GM21528 (cell line): ENCODE measurements around the gene MYOZ1.
"Not testable (repeated sequence)": the region's sequence is repeated elsewhere in the genome, so short reads cannot be mapped to it uniquely, and the experiment has no call there.

Source experiments
- ATAC-seq: cut with Tn5 transposase; IDR thresholded peaks from one replicate; pipeline ENCODE4 v1.9.1; 2021; ENCODE audit warnings: mild to moderate bottlenecking, moderate library complexity; ENCODE audit not compliant: unreplicated experiment, low FRiP score

The MYOZ1 gene

DNA sequence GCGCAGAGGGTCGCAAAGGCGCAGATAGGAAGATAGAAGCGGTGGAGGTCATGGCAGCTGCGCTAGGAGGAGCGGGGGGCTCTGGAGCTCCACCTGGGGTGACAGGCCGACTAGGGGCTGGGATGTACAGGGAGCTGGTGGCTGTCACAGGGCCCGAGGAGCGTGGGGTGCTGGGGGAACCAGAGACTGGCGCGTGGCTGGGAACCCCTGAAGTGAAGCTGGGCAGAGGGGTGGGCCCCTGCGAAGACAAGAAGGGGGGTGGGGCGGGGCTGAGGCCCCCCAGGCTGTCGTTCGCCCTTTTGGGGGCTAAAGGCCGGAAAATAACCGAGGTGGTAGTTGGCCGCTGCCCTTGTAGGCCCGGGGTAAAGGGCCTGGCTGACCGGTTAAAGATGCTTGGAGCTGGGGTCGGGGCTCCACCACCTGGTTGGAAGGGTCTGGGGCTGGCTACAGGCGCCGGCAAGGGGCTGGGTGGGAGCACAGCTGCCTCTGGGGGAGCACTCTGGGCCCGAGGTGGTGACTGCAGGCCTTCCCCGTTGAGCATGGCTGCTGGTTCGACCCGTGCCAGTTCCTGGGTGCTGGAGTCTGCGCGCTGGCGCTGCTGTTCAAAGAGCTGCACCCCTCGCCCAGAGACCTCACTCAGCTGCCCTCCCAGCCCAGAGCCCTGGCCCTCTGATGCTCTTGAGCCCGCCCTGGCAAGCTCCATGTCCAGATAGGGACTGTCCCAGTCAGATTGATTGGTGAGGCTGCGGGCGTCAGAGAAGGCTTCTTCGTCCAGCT is 6.8 kb upstream of the MYOZ1 start:
- no peak for ATAC-seq

DNA sequence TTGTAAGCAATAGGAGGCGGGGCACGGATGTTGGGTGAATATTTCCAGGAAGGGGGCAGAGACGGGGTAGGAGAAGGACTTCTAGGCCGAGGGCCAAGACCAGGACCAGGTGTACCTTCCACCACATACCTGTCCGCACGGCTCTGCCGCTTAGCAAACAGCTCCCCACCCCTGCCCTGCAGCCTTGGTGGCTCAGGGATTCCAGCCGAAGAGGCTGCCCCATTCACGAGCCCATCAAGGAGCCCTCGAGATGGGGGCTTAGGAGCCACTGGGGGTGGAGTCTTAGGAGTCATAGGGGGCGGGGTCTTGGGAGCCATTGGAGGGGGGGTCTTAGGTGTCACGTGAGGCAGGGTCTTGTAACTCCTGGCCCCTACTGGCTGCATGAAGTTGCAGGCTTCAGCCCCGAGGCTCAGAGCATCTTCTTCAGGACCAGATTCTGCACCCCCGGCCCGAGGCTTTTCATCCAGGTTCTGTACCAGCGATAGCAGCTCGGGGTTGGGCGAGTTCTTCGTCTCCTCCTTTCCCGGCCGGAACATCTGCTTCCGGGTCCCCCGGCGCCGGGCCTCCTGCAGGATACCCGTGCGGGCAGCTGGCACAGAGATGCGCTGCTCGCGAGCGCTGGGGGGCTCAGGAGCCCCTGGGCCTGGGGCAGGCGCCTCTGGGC is 6.1 kb upstream of the MYOZ1 start:
- no peak for ATAC-seq

DNA sequence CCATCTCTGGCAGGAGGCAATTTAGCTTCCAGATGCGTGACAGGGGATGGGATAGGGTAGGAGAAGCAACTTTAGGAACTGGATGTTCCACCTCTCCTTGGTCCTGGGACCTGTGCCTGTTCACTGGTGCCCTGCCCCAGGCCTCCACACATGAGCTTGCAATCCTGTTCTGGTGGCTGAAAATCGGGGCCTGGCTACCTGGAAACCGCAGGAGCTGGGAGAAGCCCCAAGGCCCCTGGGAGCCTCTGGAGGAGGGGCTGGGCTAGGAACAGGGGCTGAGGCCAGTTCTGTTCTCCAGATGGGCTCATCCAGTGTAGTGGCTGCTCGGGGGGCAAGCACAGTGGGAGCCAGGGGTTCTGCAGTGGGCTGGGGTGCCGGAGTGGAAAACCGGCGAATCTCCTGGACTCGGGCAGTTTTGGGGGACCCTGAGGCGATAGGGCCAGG is 5.3 kb upstream of the MYOZ1 start:
- no peak for ATAC-seq

DNA sequence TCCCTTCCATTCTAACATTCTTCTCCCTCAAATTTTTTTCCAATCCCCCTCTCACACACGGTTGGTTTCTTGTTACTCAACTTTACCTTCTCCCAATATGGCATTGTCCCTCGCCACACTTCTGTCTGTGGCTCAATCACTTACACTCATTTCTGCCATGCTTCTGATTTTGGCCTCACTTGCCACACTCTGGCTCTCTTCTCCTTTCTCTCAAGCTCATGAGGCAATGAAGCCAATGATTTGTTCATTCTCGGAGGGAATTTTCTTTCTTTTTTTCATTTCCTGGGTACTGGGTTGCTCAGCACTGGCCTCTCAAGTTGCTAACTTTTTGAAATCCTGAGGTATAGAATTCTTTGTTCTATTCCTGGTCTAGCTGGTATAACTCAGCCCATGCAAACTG is 4.0 kb upstream of the MYOZ1 start:
- ATAC-seq, result no peak

DNA sequence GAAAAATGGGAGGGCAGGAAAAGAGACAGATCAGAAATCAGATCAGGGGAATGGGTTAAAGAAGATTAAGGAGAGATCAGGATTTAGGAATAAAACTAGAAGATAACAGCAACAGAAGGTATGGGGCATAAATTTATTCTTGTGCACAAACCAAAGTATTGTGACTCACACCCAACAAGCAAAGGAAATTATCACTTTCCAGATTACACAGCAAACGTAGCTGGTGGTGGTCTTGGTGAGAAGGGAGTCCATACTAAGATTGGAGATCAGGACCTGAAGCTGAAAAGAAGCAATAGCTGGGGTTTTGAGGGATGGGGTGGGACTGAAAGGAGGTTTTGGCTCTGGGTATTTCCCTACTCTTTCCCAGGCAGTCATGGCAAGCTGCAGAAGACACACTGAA is 3.5 kb upstream of the MYOZ1 start:
- no peak for ATAC-seq

DNA sequence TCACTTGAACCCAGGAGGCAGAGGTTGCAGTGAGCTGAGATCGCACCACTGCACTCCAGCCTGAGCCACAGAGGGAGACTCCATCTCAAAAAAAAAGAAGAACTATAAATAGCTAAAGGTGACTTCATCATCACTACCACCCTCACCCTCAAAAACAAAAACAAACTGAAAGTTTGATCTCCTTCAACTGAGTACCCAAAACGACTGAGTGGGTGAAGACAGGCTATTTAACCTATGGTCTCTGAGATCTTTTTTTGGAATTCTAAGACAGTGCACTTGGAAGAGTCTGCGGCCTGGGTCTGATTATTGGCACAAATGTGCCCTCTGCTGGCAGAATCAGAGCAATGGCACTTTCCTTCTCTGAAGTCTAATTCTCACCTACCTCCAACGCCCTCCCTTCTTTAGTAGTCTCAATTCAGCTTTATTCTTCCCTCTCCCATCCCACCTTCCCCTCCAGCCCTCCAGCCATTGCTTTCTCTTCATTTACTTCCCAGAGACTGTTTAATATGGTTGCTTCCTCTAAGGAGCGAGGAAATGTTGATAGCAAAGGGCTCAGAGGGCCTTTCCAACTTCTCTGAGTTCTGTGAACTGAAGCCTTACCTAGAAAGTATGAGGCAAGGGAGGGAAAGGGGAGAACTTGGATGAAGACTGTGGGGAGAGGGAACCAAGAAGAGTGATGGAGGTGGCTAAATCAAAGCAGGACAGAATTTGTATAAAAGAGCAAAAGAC is 2.9 kb upstream of the MYOZ1 start:
- ATAC-seq, result no peak

DNA sequence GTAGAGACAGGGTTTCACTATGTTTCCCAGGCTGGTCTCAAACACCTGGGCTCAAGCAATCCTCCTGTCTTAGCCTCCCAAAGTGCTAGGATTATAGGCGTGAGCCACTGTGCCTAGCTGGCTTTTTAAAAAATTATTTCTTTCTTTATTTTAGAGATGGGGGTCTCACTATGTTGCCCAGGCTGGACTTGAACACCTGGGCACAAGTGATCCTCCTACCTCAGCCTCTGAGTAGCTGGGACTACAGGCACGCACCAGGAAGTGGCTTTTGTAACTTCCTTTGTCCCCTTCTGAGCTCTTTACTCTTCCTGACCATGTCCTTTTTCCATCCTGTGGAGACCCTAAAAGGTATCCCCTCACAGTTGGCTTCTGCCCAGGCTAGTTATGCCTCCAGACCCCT is 2.1 kb upstream of the MYOZ1 start:
- ATAC-seq, result no peak

DNA sequence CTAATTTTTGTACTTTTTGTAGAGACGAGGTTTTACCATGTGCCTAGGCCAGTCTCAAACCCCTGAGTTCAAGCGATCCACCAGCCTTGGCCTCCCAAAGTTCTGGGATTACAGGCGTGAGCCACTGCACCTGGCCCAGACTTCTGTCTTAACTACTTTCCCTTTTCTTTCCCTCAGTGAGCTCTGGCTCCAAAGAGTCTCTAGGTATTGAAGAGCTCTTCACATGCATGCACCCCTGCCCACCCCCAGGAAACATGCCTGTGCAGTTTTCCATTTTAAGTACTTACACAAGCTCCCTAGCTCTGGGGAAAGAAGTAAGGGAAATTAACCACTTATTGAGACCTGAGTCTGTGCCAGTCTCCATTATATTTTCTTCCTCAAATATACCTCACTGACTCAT is 2.0 kb downstream of the MYOZ1 start:
- ATAC-seq, result no peak

DNA sequence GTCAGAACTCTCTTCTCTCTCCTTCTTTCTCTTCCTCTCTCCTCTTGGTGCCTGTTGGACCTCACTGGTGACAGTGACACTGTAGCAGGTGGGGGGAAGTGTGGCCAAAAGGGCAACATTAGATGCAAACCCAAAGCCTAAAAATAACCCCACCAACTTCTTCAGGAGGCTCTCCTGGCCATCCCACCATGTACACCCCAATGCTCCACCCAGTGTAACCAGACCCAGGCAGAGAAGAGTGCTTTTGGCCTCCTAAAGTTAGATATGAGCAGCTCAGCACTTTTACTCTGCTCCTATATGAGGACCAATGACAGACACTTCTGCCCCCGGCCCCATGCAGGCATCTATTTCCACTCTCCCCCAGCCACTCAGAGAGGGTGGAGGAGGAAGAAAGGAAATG is 5.5 kb downstream of the MYOZ1 start:
- no peak for ATAC-seq

DNA sequence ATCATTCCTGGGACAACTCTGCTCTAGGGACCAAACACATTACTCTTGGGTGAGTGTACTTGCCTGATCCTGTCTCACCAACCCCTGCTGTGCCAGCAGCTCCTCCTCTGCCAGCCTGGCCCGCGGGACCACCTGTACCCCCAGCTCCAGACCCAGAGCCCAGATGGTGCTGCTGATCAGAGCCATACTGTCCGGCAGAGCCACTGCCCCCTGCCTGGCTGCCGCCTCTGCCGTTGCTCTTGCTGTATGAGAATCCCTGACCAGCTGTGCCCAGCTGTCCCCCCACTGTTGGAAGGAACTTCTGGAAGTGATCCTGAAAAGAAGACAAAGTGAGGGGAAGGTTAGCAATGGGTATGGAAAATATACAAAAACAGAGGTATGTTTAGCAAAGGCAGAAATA is 6.9 kb downstream of the MYOZ1 start:
- no peak for ATAC-seq

DNA sequence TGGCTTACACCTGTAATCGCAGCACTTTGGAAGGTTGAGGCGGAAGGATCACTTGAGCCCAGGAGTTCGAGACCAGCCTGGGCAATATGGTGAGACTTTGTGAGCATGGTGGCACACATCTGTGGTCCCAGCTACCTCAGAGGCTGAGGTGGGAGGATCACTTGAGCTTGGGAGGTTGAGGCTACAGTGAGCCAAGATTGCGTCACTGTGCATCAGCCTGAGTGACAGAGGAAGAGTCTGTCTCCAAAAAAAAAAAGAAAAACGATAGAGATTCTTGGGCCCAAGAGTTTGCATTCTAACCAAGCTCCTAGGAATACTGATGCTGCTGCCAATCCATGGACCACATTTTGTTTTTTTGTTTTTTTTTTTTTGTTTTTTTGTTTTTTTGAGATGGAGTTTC is 12.1 kb downstream of the MYOZ1 start:
- ATAC-seq, result no peak

DNA sequence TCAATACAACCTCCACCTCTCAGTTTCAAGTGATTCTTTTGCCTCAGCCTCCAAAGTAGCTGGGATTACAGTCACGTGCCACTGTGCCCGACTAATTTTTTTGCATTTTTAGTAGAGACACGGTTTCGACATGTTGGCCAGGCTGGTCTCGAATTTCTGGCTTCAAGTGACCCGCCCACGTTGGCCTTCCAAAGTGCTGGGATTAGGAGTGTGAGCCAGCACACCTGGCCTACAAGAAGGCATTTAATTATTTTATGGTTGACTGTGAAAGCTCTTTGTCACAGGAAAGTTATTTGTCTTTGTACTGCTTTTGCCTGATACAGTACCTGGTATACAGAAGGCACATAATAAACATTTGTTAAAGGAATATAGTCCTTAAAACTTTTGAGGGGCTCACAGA is 12.9 kb downstream of the MYOZ1 start:
- ATAC-seq, result no peak

DNA sequence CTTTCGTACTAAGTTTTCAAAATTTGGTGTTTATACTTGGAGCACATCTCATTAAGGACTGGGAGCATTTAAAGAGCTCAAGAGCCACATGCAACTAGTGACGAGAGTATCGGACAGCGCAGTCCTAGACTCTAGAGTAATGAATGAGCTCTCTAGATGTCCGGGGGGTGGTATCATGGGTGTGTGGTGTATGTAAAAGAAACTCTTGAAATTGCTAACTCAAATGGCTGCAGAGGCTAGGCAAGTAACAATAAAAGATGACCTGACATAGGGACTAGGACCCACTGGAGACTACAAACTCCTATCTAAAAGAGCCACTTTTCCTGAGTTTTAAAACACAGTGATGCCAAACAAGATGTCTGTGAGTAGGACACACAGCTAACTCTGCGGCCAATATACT is 14.0 kb downstream of the MYOZ1 start:
- no peak for ATAC-seq

DNA sequence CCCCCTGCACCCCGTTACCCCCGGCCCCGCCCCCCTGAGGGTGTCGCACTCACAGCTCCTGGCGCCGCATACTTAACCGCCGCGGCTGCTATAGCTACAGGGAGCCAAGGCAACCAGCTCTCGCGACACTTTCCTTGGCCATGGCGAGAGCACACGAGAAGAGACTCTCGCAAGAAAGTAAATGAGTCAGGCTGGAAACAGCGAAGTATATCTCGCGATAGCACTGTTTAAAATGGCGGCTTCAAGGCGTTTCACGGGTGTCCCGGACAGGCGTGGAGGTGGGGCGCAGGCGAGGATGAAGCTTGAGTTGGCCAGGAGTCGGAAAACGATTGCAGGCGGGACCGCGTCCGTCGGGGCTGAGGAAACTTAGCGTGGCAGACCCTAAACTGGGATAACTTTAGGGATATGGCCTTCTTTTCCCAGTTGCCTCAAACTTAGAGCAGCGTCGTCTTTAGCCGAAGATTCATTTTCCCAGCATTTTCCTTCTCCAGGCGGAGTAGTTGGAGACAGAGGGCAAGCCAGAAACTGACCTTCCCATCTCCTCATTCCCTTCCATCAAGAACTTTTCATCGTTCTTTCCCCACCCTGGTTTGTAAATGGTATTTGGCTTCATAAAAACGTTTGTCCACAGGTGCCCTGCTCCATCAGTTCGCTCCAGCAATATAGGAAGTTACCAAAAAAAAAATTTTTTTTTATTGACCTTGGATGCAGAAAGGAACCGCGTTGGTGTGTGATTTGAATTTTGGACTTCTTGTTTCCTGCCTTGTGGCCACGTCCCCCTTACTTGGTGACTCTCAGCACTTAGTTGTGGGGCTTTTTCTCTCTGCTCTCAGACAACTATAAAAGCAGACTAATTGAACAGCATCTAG is 15.2 kb downstream of the MYOZ1 start:
- ATAC-seq, result peak; percentile 95

DNA sequence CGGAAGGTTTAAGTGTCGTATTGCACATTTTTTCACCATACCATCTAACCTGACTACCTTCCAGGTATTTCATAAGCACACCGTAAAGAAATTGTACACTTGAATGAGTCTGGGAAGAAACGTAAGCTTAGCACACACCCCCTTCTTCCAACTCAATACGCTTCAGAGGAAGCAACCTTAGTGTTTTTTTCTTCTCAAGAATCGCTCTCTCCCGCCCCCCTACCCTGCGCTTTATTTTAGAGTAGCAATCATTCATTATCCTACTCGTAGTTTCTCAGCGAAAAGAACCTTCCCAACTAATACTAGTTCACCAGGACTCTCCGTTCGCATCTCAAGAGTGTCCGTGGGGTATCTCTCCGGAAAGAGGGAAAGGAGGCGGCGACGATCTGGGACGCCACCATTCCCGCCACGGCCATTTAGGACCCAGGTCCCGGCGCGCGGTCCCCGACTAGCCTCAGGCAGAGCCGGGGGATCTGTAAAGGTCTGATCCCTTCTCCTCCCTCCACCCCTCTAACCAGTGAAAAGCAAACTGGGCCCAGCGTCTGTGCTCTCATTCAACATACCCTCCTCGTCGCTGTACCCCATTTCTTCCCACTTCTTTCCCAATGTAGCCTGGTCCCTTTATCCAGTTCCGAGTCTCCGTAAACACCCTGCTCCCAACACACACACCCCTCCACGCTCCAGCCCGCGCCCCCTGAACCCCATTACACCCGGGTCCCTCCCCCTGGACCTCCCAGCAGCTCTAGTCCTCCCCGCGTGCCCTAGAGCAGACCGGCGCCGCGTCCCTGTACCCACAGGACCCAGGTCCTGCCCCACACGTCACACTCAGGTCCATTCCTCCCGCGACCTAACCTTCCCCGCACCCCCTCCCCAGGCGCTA is 16.0 kb downstream of the MYOZ1 start:
- ATAC-seq, result peak; percentile 35

DNA sequence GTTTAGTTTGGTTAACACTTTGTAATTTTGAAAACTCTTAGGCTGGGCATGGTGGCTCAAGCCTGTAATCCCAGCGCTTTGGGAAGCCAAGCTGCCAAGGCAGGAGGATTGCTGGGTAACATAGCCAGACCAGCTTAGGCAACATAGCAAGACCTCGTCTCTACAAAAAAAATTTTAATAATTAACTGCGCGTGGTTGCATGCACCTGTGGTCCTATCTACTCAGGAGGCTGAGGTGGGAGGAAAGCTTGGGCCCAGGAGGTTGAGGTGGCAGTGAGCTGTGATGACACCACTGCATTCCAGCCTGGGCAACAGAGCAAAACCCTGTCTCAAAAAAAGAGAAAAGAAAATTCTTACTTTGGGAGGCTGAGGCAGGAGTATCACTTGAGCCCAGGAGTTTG is 18.2 kb downstream of the MYOZ1 start:
- no peak for ATAC-seq

DNA sequence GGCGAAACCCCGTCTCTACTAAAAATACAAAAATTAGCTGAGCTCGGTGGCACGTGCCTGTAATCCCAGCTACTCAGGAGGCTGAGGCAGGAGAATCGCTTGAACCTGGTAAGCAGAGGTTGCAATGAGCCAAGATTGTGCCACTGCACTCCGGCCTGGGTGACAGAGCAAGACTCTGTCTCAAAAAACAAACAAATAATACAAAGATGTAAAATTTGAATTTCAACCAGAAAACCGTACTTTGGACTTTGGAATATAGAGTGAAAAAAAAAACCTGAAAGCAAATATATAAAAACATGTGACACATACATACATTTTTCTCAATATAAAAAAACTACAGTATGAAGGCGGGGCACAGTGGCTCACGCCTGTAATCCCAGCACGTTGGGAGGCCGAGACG is 20.3 kb downstream of the MYOZ1 start:
- not testable (repeated sequence) for ATAC-seq

DNA sequence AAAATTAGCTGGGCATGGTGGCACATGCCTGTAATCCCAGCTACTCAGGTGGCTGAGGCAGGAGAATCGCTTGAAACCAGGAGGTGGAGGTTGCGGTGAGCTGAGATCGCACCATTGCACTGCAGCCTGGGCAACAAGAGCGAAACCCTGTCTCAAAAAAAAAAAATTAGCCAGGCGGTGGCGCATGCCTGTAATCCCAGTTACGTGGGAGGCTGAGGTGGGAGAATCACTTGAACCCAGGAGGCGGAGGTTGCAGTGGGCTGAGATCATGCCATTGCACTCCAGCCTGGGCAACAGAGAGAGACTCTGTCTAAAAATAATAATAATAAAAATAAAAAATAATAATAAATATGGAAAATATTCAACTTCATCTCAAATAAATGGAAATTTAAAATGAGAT is 24.1 kb downstream of the MYOZ1 start:
- ATAC-seq, result not testable (repeated sequence)

DNA sequence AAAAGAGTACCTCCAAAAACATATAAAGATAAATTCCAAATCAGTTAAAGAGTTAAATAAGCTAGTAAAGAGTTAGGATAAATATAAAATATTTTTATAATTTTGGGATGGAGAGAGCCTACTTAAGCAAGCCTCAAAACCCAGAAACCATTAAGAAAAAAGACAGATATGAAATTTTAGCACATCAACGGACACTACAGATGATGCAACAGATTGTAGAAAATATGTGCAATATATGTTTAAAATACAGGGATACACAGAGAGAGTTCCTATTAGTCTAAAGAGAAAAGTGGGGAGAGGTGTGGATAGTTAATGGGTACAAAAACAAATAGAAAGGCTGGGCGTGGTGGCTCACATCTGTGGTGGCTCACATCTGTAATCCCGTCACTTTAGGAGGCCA is 26.6 kb downstream of the MYOZ1 start:
- no peak for ATAC-seq

DNA sequence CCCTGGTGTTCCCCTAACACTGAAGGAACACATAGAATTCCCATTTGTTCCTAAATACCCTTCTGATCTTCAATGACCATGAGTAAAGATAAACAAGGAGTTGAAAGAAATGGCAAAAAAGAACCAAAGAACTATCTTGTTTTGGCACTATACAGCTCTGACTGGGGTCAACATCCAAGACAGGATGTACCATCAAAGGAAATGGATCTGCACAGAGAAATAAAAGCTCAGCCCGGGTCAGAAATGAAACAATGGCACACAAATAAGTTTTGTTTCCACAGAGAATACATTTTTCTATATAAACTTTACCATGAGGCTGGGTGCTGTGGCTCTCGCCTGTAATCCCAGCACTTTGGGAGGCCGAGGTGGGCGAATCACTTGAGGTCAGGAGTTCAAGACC is 32.2 kb downstream of the MYOZ1 start:
- ATAC-seq, result no peak
